ENCODE results near the gene TNS2.
"Not testable (repeated sequence)": the region's sequence is repeated elsewhere in the genome, so short reads cannot be mapped to it uniquely, and the experiment has no call there.

Gene TNS2

GRCh38 chr12:53082637-53083175 lies 32.8 kb downstream of the TNS2 start:
- TF ChIP-seq CTCF (IDR thresholded peaks at IDR 0.05; ENCODE audit: extremely low read depth, missing control alignments), result no peak
- no peak for DNase-seq (ENCODE audit: low spot score)

GRCh38 chr12:53086361-53086760 lies 36.5 kb downstream of the TNS2 start:
- no peak for TF ChIP-seq CTCF (IDR thresholded peaks at IDR 0.05; ENCODE audit: extremely low read depth, missing control alignments)
- DNase-seq (ENCODE audit: low spot score), result no peak

GRCh38 chr12:53090105-53090504 lies 40.2 kb downstream of the TNS2 start:
- TF ChIP-seq CTCF (IDR thresholded peaks at IDR 0.05; ENCODE audit: extremely low read depth, missing control alignments), result no peak
- no peak for DNase-seq (ENCODE audit: low spot score)

- DNase-seq (ENCODE audit: low spot score), result no peak
- TF ChIP-seq CTCF (IDR thresholded peaks at IDR 0.05; ENCODE audit: extremely low read depth, missing control alignments), result no peak
These were observed 40.7 kb downstream of the TNS2 start for GRCh38 chr12:53090554-53090953.

GRCh38 chr12:53091756-53092155 lies 41.9 kb downstream of the TNS2 start:
- no peak for TF ChIP-seq CTCF (IDR thresholded peaks at IDR 0.05; ENCODE audit: extremely low read depth, missing control alignments)
- DNase-seq (ENCODE audit: low spot score), result no peak

- TF ChIP-seq CTCF (IDR thresholded peaks at IDR 0.05; ENCODE audit: extremely low read depth, missing control alignments), result no peak
- DNase-seq (ENCODE audit: low spot score), result no peak
These were observed 44.0 kb downstream of the TNS2 start for GRCh38 chr12:53093777-53094393.

- TF ChIP-seq CTCF (IDR thresholded peaks at IDR 0.05; ENCODE audit: extremely low read depth, missing control alignments), result no peak
- DNase-seq (ENCODE audit: low spot score), result no peak
These were observed 44.5 kb downstream of the TNS2 start for GRCh38 chr12:53094394-53094787.

- DNase-seq (ENCODE audit: low spot score), result not testable (repeated sequence)
These were observed 45.1 kb downstream of the TNS2 start for GRCh38 chr12:53094796-53095595.

- DNase-seq (ENCODE audit: low spot score), result not testable (repeated sequence)
These were observed 45.7 kb downstream of the TNS2 start for GRCh38 chr12:53095596-53095895.
